AG04450 (cell line): ENCODE results near the gene CCR7. TPM values are rescaled to one million over a fixed set of nuclear protein-coding genes. Genes with fewer than 3 reads are reported as not detected.

Source experiments
- CTCF ChIA-PET: fragments of 300-600, 350-600 bp; formaldehyde crosslinking; extraction: SDS; loops from one replicate; lab custom pipeline; 2022; ENCODE audit warnings: antibody characterized with exemption, inconsistent platforms; lab: Charles Lee
- POLR2A ChIA-PET: fragments of 350-600 bp; formaldehyde crosslinking; extraction: SDS; loops from one replicate; lab custom pipeline; 2021; ENCODE audit warnings: antibody characterized with exemption, inconsistent platforms; lab: Yijun Ruan, JAX
- DNase-seq: peaks from one replicate; pipeline ENCODE4 v3.0.0-alpha.2; 2011; ENCODE audit warnings: low read depth, low spot score
- H3K27ac ChIP-seq: one replicate; pipeline ENCODE4 v1.5.1; 2012; ENCODE audit warnings: low read depth, low read length, control low read depth
- H3K27me3 ChIP-seq: one replicate; pipeline ENCODE4 v1.6.0; 2012; ENCODE audit warnings: low read length; ENCODE audit not compliant: control insufficient read depth, insufficient read depth
- H3K4me3 ChIP-seq: 2 replicates; pipeline ENCODE4 v1.5.1; 2011; ENCODE audit warnings: mild to moderate bottlenecking, low read depth, low read length, control low read depth
- H3K9me3 ChIP-seq: 2 replicates; pipeline ENCODE4 v1.5.1; 2012; ENCODE audit warnings: low read length; ENCODE audit not compliant: control insufficient read depth, insufficient read depth
- CTCF ChIP-seq: IDR thresholded peaks from 2 replicates; pipeline ENCODE4 v1.5.1; 2011; ENCODE audit warnings: low read depth, low read length, control low read depth, inconsistent platforms
- polyA plus RNA-seq: library from polyadenylated mRNA; depleted of rRNA; stranded (reverse); fragments of >200 nt; gene quantifications from 2 replicates; pipeline ENCODE4 v1.2.3, GENCODE V29; 2011

CCR7 gene
- polyA plus RNA-seq, 1 experiment, result 0.22 TPM

GRCh38 chr17:40560592-40561293, 4.5 kb downstream of the CCR7 start:
- H3K9me3 ChIP-seq, result no peaks in the 10 kb centered on the region
- CTCF ChIA-PET, result interaction anchor here (0.6 to 7.7 kb wide), 28 partner anchors 9 to 343 kb away, joined by 3 to 174 read pairs (median 6); partner anchors contain the start of gene TOP2A
- H3K27ac ChIP-seq, result peak overlapping the region; percentile 77
- POLR2A ChIA-PET, result interaction anchor here (0.6 to 2.0 kb wide), 8 partner anchors 9 to 111 kb away, joined by 3 to 16 read pairs (median 4); no protein-coding TSS in a partner anchor
- peaks cover 21% of the 10 kb centered on the region for H3K27me3 ChIP-seq
- no peak for TF ChIP-seq CTCF
- DNase-seq, result no peak
- no peak overlapping the region for H3K4me3 ChIP-seq

GRCh38 chr17:40559954-40560591, 5.2 kb downstream of the CCR7 start:
- Histone ChIP-seq H3K27me3 (peaks cover 19% of the 10 kb centered on the region), H3K9me3 (peaks cover 4% of the 10 kb centered on the region), H3K4me3 (no peak overlapping the region), H3K27ac (peak overlapping the region; percentile 77)
- POLR2A ChIA-PET, result interaction anchor here (0.5 to 2.0 kb wide), 11 partner anchors 9 to 1129 kb away, joined by 3 to 16 read pairs (median 4); no protein-coding TSS in a partner anchor
- CTCF ChIA-PET, result interaction anchor here (0.6 to 7.7 kb wide), 41 partner anchors 9 to 256 kb away, joined by 3 to 174 read pairs (median 5); partner anchors contain the start of genes GJD3, KRT27 and TOP2A
- DNase-seq, result peak; percentile 89
- peak; percentile 99 for TF ChIP-seq CTCF

GRCh38 chr17:40559564-40559916, 5.7 kb downstream of the CCR7 start:
- ChIA-PET POLR2A (interaction anchor here (0.5 to 2.0 kb wide), 10 partner anchors 8 to 1130 kb away, joined by 3 to 16 read pairs (median 4); no protein-coding TSS in a partner anchor), CTCF (interaction anchor here (0.6 to 7.7 kb wide), 36 partner anchors 8 to 255 kb away, joined by 3 to 174 read pairs (median 5); partner anchors contain the start of genes GJD3, KRT27 and TOP2A)
- Histone ChIP-seq H3K4me3 (no peak overlapping the region), H3K27ac (peak overlapping the region; percentile 43), H3K9me3 (peaks cover 8% of the 10 kb centered on the region), H3K27me3 (peaks cover 14% of the 10 kb centered on the region)
- DNase-seq, result no peak
- TF ChIP-seq CTCF, result no peak

- ChIA-PET POLR2A (interaction anchor here (0.8 kb wide), 1 partner anchor 1130 kb away, joined by 3 read pairs; no protein-coding TSS in a partner anchor), CTCF (interaction anchor here (0.7 to 7.7 kb wide), 16 partner anchors 8 to 201 kb away, joined by 3 to 174 read pairs (median 12); partner anchors contain the start of gene TOP2A)
- Histone ChIP-seq H3K9me3 (peaks cover 8% of the 10 kb centered on the region), H3K27me3 (peaks cover 9% of the 10 kb centered on the region), H3K4me3 (no peak overlapping the region), H3K27ac (no peak overlapping the region)
- no peak for DNase-seq
- no peak for TF ChIP-seq CTCF
Measured at GRCh38 chr17:40558890-40559563, 6.2 kb downstream of the CCR7 start.
